Mesothelial cell of epicardium (in vitro differentiated cells): ENCODE measurements around the gene TACC3. TPM values are rescaled to one million over a fixed set of nuclear protein-coding genes. Genes with fewer than 3 reads are reported as not detected.

Experiments used
- DNase-seq, 2 experiments: peaks; one replicate each; pipeline ENCODE4 v3.0.0; 2021; ENCODE audit warnings: low spot score in 2 of 2; ENCODE audit not compliant: unreplicated experiment in 2 of 2
- H3K27ac Mint-ChIP-seq: 2 replicates; pipeline ENCODE4 v1.8.0; 2021; ENCODE audit warnings: mixed read lengths
- H3K27me3 Mint-ChIP-seq: 2 replicates; pipeline ENCODE4 v1.8.0; 2021; ENCODE audit warnings: low read depth, mixed read lengths
- H3K36me3 Mint-ChIP-seq: 2 replicates; pipeline ENCODE4 v1.8.0; 2021; ENCODE audit warnings: mixed read lengths
- H3K4me1 Mint-ChIP-seq: 2 replicates; pipeline ENCODE4 v1.8.0; 2021; ENCODE audit warnings: mixed read lengths
- H3K4me3 Mint-ChIP-seq: 2 replicates; pipeline ENCODE4 v1.8.0; 2021; ENCODE audit warnings: mild to moderate bottlenecking, moderate library complexity, mixed read lengths
- H3K9me3 Mint-ChIP-seq: 2 replicates; pipeline ENCODE4 v1.8.0; 2021; ENCODE audit warnings: mixed read lengths
- total RNA-seq: library from RNA; stranded (reverse); gene quantifications from 3 replicates; pipeline ENCODE4 v1.2.1, GENCODE V29; 2021
- TF ChIP-seq, protein P1 (sequence below): fragments of 200-600 bp; sonication (generic); IDR thresholded peaks from one replicate; pipeline ENCODE4 v1.5.0; 2021; ENCODE audit warnings: antibody characterized with exemption; ENCODE audit not compliant: unreplicated experiment

Gene TACC3
- total RNA-seq, 1 donor from 2014 or later = 45.3 TPM

DNA sequence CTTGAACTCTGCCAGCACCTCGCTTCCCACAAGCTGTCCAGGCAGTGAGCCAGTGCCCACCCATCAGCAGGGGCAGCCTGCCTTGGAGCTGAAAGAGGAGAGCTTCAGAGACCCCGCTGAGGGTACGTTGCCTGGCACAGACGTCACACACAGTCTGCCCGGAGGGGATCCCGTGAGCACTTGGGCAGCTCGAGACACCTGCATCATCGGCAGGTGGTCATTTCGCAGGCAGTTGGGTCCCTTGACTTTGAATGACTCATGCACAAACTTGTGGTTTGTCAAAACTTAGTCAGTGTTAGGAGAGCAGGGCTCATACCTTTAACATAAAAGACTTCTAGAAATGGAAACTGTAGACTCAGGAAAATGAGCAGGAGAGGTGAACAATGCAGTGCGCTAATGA is 9.9 kb downstream of the TACC3 start:
- H3K27me3 Mint-ChIP-seq = no peaks in the 10 kb centered on the region
- DNase-seq = no peak
- H3K36me3 Mint-ChIP-seq = peaks cover 29% of the 10 kb centered on the region
- H3K4me1 Mint-ChIP-seq = peaks cover 5% of the 10 kb centered on the region
- TF ChIP-seq, protein P1, sequence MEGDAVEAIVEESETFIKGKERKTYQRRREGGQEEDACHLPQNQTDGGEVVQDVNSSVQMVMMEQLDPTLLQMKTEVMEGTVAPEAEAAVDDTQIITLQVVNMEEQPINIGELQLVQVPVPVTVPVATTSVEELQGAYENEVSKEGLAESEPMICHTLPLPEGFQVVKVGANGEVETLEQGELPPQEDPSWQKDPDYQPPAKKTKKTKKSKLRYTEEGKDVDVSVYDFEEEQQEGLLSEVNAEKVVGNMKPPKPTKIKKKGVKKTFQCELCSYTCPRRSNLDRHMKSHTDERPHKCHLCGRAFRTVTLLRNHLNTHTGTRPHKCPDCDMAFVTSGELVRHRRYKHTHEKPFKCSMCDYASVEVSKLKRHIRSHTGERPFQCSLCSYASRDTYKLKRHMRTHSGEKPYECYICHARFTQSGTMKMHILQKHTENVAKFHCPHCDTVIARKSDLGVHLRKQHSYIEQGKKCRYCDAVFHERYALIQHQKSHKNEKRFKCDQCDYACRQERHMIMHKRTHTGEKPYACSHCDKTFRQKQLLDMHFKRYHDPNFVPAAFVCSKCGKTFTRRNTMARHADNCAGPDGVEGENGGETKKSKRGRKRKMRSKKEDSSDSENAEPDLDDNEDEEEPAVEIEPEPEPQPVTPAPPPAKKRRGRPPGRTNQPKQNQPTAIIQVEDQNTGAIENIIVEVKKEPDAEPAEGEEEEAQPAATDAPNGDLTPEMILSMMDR = no peak
- H3K4me3 Mint-ChIP-seq = no peak overlapping the region
- H3K9me3 Mint-ChIP-seq = no peaks in the 10 kb centered on the region
- no peak overlapping the region for H3K27ac Mint-ChIP-seq

DNA sequence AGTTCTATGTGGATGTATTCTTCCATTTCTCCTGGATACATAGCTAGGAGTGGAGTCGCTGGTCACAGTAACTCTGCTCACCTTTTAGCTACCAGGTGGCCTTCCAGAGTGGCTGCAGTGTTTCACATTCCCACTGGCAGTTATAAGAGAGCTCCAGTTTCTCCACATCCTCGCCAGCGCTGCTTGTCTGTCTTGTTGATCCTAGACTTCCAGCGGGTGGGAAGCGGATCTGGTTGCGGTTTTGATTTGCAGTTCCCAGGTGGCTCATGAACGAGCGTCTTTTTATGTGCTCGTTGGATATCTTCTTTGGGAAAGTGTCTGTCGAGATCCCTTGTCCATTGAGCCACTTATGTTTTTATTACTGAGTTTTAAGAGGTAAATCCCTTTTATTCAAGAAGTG is 11.6 kb downstream of the TACC3 start:
- peaks cover 5% of the 10 kb centered on the region for H3K4me1 Mint-ChIP-seq
- DNase-seq = no peak
- TF ChIP-seq, protein P1 = no peak
- peak overlapping the region; percentile 25 for H3K27ac Mint-ChIP-seq
- H3K27me3 Mint-ChIP-seq = no peaks in the 10 kb centered on the region
- H3K4me3 Mint-ChIP-seq = no peak overlapping the region
- peaks cover 37% of the 10 kb centered on the region for H3K36me3 Mint-ChIP-seq
- no peaks in the 10 kb centered on the region for H3K9me3 Mint-ChIP-seq

DNA sequence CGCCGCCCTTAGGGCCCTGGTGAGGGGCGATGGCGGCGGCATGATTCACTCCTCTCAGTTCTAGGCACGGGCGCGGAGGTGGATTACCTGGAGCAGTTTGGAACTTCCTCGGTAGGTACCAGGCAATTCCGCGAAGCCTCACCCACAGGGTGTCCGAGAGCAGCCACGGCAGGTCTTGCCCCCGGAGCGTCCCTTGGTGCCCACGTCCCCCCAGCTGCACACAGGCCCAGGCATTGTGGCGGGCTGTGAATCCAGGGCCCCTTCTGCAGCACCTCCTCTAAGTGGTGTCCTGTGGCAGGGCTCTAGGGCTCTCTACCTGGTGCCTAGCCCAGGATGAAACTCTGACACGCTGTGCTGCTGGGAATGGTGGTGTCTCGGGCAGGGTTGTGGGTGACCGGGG is 13.9 kb downstream of the TACC3 start:
- Mint-ChIP-seq H3K36me3 (peaks cover 51% of the 10 kb centered on the region), H3K4me1 (peaks cover 5% of the 10 kb centered on the region), H3K27ac (no peak overlapping the region), H3K9me3 (peaks cover 6% of the 10 kb centered on the region), H3K27me3 (no peaks in the 10 kb centered on the region), H3K4me3 (no peak overlapping the region)
- TF ChIP-seq, protein P1 = no peak
- DNase-seq = no peak

DNA sequence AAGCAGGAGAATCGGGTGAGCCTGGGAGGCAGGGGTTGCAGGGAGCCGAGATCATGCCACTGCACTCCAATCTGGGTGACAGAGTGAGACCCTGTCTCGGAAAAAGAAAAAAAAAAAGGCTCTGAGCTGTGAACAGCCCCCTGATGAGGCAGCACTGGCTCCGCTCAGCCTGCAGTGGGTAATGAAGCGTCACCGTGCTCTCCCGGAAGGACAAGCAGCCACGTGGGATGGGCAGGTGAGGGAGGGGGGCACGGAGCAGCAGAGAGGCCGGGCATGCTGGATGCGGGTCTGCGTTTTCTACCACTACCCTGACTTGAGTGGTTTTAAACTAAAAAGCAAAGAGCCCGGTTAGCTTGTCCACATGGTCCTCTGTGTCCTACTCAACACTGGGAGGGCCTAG is 15.5 kb downstream of the TACC3 start:
- peaks cover 5% of the 10 kb centered on the region for H3K4me1 Mint-ChIP-seq
- TF ChIP-seq, protein P1 = no peak
- H3K4me3 Mint-ChIP-seq = no peak overlapping the region
- H3K9me3 Mint-ChIP-seq = peaks cover 6% of the 10 kb centered on the region
- H3K27me3 Mint-ChIP-seq = no peaks in the 10 kb centered on the region
- DNase-seq = no peak
- no peak overlapping the region for H3K27ac Mint-ChIP-seq
- peaks cover 61% of the 10 kb centered on the region for H3K36me3 Mint-ChIP-seq

DNA sequence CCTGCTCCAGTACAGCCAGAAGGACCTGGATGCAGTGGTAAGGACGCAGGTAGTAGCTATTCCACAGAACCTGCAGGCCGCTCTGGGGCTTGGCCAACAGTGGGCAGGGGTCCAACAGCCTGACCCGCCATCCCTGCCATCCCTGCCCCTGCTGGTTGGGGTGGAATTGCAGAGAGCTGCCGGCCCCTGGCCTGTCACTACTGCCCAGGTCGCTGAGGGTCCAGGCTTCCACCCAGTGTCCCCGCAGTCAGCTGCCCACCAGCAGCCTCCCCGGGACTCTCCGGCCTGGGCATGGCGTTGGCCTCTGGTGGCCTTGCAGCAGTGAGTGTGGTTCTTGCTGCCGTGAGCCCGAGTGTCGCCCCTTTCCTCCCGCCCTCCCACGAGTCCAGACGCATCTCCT is 16.3 kb downstream of the TACC3 start:
- Mint-ChIP-seq H3K27ac (no peak overlapping the region), H3K4me3 (no peak overlapping the region), H3K4me1 (peaks cover 5% of the 10 kb centered on the region), H3K9me3 (peaks cover 6% of the 10 kb centered on the region), H3K27me3 (no peaks in the 10 kb centered on the region), H3K36me3 (peaks cover 60% of the 10 kb centered on the region)
- TF ChIP-seq, protein P1 = no peak
- no peak for DNase-seq

DNA sequence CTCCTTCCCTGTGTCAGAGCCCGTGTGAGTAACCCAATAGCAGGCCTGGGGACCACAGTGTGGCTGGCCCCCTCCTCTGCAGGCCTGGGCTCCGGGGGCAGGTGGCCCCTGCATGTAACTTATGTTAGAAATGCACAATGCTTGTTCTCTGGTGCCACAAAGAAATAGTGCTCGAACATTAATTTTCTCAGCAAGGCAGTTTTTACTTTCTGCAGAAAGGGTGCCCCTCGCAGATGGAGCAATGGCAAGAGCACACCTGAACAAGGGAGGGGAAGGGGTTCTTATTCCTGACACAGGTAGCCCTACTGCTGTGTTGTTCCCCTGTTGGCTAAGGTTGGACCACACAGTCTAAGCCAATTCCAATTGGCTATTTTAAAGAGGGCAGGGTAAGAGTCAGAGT is 17.1 kb downstream of the TACC3 start:
- no peak overlapping the region for H3K27ac Mint-ChIP-seq
- no peak for DNase-seq
- peaks cover 6% of the 10 kb centered on the region for H3K9me3 Mint-ChIP-seq
- no peak overlapping the region for H3K4me3 Mint-ChIP-seq
- H3K36me3 Mint-ChIP-seq = peaks cover 54% of the 10 kb centered on the region
- TF ChIP-seq, protein P1 = no peak
- no peaks in the 10 kb centered on the region for H3K4me1 Mint-ChIP-seq
- no peaks in the 10 kb centered on the region for H3K27me3 Mint-ChIP-seq
